GM12864 (cell line): Measurements from ENCODE around the gene LGALSL.
A peak's percentile ranks its signal among the peaks of the same experiment; 100 is the strongest.

ENCODE experiments used
- DNase-seq: peaks from one replicate; pipeline ENCODE4 v3.0.0-alpha.2; 2011; ENCODE audit warnings: low read depth
- H3K4me3 ChIP-seq: 2 replicates; pipeline ENCODE4 v1.5.1; 2011; ENCODE audit warnings: mild to moderate bottlenecking, low read depth, low read length, control low read depth
- CTCF ChIP-seq: IDR thresholded peaks from 2 replicates; pipeline ENCODE4 v1.5.1; 2011; ENCODE audit warnings: low read depth, mild to moderate bottlenecking, moderate library complexity, low read length, control low read depth, inconsistent platforms; ENCODE audit errors: missing control alignments

The LGALSL gene

GRCh38 chr2:64453770-64454385 lies at the start of gene LGALSL:
Gene LGALSL, plus strand, starts transcription at chr2:64454162. Its CDS starts 384 bp downstream, at chr2:64454546.
- DNase-seq = no peak
- TF ChIP-seq CTCF = no peak
- peak within 1 kb of the TSS; percentile 81 for H3K4me3 ChIP-seq

- no peak overlapping the region for H3K4me3 ChIP-seq
- no peak for TF ChIP-seq CTCF
- DNase-seq = no peak
Observed at GRCh38 chr2:64404743-64405142, 49.2 kb upstream of the LGALSL start.

- no peak overlapping the region for H3K4me3 ChIP-seq
- TF ChIP-seq CTCF = no peak
- DNase-seq = no peak
Observed at GRCh38 chr2:64405581-64406406, 48.2 kb upstream of the LGALSL start.

- H3K4me3 ChIP-seq = no peak overlapping the region
- no peak for TF ChIP-seq CTCF
- DNase-seq = no peak
Observed at GRCh38 chr2:64406407-64406774, 47.6 kb upstream of the LGALSL start.

- no peak for DNase-seq
- TF ChIP-seq CTCF = no peak
- no peak overlapping the region for H3K4me3 ChIP-seq
Observed at GRCh38 chr2:64408031-64408430, 45.9 kb upstream of the LGALSL start.

GRCh38 chr2:64410671-64411070 lies 43.3 kb upstream of the LGALSL start:
- H3K4me3 ChIP-seq = no peak overlapping the region
- no peak for TF ChIP-seq CTCF
- no peak for DNase-seq
